Activated naive CD4-positive, alpha-beta T cell treated with anti-CD3 and anti-CD28 coated beads, Interleukin-2, amount 10 ng/mL, durations not matched to agents 7 days and 5 days (primary cell): ENCODE data around the gene PLEKHG2.
A peak's percentile ranks its signal among the peaks of the same experiment; 100 is the strongest.

Source experiments
- CTCF ChIA-PET: fragments of 350-600 bp; sonication (Branson Sonifier 250); formaldehyde crosslinking; loops from one replicate; lab custom pipeline; 2021; ENCODE audit warnings: antibody characterized with exemption; lab: Charles Lee
- DNase-seq: peaks from one replicate; pipeline ENCODE4 v3.0.0-alpha.2; 2020
- H3K27ac Mint-ChIP-seq: one replicate; pipeline ENCODE4 v1.8.0; 2021; ENCODE audit warnings: mild to moderate bottlenecking, moderate library complexity, mixed read lengths
- H3K27me3 Mint-ChIP-seq: one replicate; pipeline ENCODE4 v1.8.0; 2021; ENCODE audit warnings: mild to moderate bottlenecking, mixed read lengths
- H3K36me3 Mint-ChIP-seq: one replicate; pipeline ENCODE4 v1.8.0; 2021; ENCODE audit warnings: mixed read lengths
- H3K4me1 Mint-ChIP-seq: one replicate; pipeline ENCODE4 v1.8.0; 2021; ENCODE audit warnings: mixed read lengths
- H3K4me3 Mint-ChIP-seq: one replicate; pipeline ENCODE4 v1.8.0; 2021; ENCODE audit warnings: mild to moderate bottlenecking, moderate library complexity, mixed read lengths
- H3K9me3 Mint-ChIP-seq: one replicate; pipeline ENCODE4 v1.8.0; 2021; ENCODE audit warnings: mixed read lengths

The PLEKHG2 gene

GRCh38 chr19:39397360-39398296, 14.8 kb upstream of the PLEKHG2 start:
- Mint-ChIP-seq H3K27me3 (no peaks in the 10 kb centered on the region), H3K36me3 (peaks cover 30% of the 10 kb centered on the region), H3K4me1 (peaks cover 73% of the 10 kb centered on the region), H3K4me3 (peak overlapping the region; percentile 47), H3K9me3 (no peaks in the 10 kb centered on the region), H3K27ac (peak overlapping the region; percentile 96)
- DNase-seq: peak; percentile 96
- CTCF ChIA-PET: interaction anchor here (0.8 to 5.3 kb wide), 15 partner anchors 10 to 288 kb away, joined by 3 to 96 read pairs (median 4); partner anchors contain the start of genes EID2B, PLEKHG2, RPS16 and ZFP36

GRCh38 chr19:39398297-39398864, 14.1 kb upstream of the PLEKHG2 start:
- H3K27ac Mint-ChIP-seq: peak overlapping the region; percentile 96
- no peaks in the 10 kb centered on the region for H3K9me3 Mint-ChIP-seq
- H3K4me3 Mint-ChIP-seq: peak overlapping the region; percentile 47
- H3K27me3 Mint-ChIP-seq: no peaks in the 10 kb centered on the region
- peaks cover 28% of the 10 kb centered on the region for H3K36me3 Mint-ChIP-seq
- CTCF ChIA-PET: interaction anchor here (0.8 to 5.3 kb wide), 15 partner anchors 9 to 186 kb away, joined by 3 to 96 read pairs (median 4); partner anchors contain the start of genes EID2B, PLEKHG2, RPS16 and ZFP36
- peak; percentile 62 for DNase-seq
- H3K4me1 Mint-ChIP-seq: peaks cover 72% of the 10 kb centered on the region

DNA sequence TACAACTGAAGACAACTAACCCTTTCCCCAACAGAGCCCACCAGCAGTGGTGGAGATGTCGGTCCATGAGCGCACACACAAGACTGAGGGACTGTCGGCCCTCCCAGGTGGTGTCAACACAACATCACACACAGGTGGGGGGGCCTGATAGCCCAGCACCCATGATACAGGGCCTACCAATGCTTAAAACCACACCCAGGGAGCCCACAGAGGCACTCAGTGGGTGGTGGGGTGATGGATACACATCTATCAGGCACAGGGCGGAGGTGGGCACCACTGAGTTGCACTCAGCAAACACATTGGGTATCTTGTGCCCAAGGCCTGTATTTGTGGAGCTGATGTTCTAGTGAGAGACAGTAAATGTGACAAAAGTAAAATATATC, 12.8 kb upstream of the PLEKHG2 start:
- Mint-ChIP-seq H3K4me1 (peaks cover 77% of the 10 kb centered on the region), H3K9me3 (no peaks in the 10 kb centered on the region), H3K4me3 (no peak overlapping the region), H3K27ac (peak overlapping the region; percentile 96), H3K27me3 (no peaks in the 10 kb centered on the region), H3K36me3 (peaks cover 21% of the 10 kb centered on the region)
- DNase-seq: no peak
- CTCF ChIA-PET: interaction anchor here (3.2 to 4.3 kb wide), 2 partner anchors 8 to 12 kb away, joined by 29 to 32 read pairs; partner anchors contain the start of genes PLEKHG2 and ZFP36

DNA sequence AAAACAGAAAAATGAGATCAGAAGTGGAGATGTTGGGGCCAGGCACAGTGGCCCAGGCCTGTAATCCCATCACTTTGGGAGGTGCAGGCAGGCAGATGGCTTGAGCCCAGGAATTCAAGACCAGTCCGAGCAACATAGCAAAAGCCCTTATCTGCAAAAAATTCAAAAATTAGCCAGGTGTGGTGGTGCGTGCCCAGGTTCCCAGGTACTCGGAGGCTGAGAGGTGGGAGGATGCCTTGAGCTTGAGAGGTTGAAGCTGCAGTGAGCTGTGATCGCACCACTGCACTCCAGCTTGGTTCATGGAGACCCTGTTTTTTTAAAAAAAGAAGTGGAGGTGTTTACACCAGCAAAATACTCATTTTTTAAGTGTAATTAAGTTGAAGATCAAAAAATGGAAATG, 12.4 kb upstream of the PLEKHG2 start:
- CTCF ChIA-PET: interaction anchor here (4.3 kb wide), 1 partner anchor 12 kb away, joined by 29 read pairs; the partner anchor contains the start of gene PLEKHG2
- Mint-ChIP-seq H3K4me1 (peaks cover 80% of the 10 kb centered on the region), H3K36me3 (peaks cover 18% of the 10 kb centered on the region), H3K4me3 (no peak overlapping the region), H3K9me3 (no peaks in the 10 kb centered on the region), H3K27me3 (no peaks in the 10 kb centered on the region), H3K27ac (peak overlapping the region; percentile 44)
- DNase-seq: no peak

DNA sequence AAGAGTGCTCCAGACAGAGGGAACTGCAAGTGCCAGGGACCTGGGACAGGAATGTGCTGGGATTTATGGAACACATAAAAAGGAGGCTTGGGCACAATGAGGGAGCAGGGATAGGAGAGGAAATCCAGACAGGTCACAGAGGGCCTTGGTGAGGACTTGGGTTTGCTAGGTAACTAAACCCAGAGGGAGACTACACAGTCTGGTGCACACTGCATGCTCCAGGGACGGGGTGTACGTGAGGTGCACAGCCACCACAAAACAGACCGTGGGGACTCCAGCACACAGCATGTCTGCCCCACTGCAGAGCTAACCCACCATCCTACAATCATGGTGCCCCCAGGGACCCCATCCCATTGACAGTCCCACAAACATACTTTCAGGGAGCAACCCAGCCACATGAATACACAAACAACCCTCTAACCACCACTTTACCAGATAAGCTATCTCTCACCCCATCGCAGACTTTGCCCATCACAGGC, 11.4 kb upstream of the PLEKHG2 start:
- H3K4me3 Mint-ChIP-seq: peak overlapping the region; percentile 80
- peak overlapping the region; percentile 95 for H3K27ac Mint-ChIP-seq
- no peaks in the 10 kb centered on the region for H3K9me3 Mint-ChIP-seq
- CTCF ChIA-PET: interaction anchor here (1.4 to 4.3 kb wide), 2 partner anchors 9 to 11 kb away, joined by 3 to 29 read pairs; partner anchors contain the start of gene PLEKHG2
- DNase-seq: no peak
- peaks cover 11% of the 10 kb centered on the region for H3K36me3 Mint-ChIP-seq
- peaks cover 81% of the 10 kb centered on the region for H3K4me1 Mint-ChIP-seq
- no peaks in the 10 kb centered on the region for H3K27me3 Mint-ChIP-seq

DNA sequence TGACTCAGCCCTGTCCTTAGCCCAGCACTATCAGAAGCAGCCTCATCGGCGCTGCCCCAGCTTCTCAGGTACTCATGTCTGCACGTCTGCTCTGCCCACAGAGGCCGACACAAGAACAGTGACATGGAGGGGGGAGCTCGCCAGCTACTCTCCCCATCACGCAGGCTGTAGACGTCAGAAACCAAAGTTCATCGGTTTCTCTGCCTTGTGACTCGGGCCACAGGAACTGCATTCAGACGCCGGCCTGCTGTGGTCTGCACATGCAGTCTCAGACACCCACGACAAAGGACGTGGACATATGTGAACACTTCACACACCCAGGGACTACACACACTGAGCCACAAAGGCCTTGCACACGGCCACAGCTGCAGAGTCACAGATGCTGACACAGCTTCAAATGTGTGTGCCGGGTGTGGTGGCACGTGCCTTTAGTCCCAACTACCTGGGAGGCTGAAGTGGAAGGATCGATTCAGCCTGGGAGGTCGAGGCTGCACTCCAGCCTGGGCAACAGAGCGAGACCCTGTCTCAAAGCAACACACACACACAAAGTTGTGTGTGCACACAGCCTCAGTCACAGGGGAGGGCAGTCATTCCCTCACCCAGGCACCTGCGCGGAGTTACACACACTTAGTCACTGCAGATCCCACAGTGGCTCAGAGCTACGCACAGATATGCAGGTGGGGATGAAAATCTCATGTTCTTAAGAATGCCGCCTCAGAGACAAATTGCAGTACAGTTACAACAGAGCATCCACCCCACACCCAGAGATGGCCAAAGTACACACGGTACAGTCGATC, 10.7 kb upstream of the PLEKHG2 start:
- peak; percentile 83 for DNase-seq
- peak overlapping the region; percentile 95 for H3K27ac Mint-ChIP-seq
- H3K27me3 Mint-ChIP-seq: no peaks in the 10 kb centered on the region
- peaks cover 84% of the 10 kb centered on the region for H3K4me1 Mint-ChIP-seq
- peaks cover 11% of the 10 kb centered on the region for H3K36me3 Mint-ChIP-seq
- CTCF ChIA-PET: interaction anchor here (1.4 to 4.3 kb wide), 2 partner anchors 10 kb away, joined by 3 to 29 read pairs; partner anchors contain the start of gene PLEKHG2
- H3K9me3 Mint-ChIP-seq: no peaks in the 10 kb centered on the region
- H3K4me3 Mint-ChIP-seq: peak overlapping the region; percentile 80

GRCh38 chr19:39402346-39403300, 9.8 kb upstream of the PLEKHG2 start:
- peaks cover 6% of the 10 kb centered on the region for H3K27me3 Mint-ChIP-seq
- peak; percentile 95 for DNase-seq
- CTCF ChIA-PET: interaction anchor here (4.3 kb wide), 1 partner anchor 9 kb away, joined by 29 read pairs; the partner anchor contains the start of gene PLEKHG2
- H3K4me3 Mint-ChIP-seq: peak overlapping the region; percentile 80
- H3K36me3 Mint-ChIP-seq: peaks cover 17% of the 10 kb centered on the region
- H3K9me3 Mint-ChIP-seq: no peaks in the 10 kb centered on the region
- H3K4me1 Mint-ChIP-seq: peaks cover 75% of the 10 kb centered on the region
- peak overlapping the region; percentile 95 for H3K27ac Mint-ChIP-seq

DNA sequence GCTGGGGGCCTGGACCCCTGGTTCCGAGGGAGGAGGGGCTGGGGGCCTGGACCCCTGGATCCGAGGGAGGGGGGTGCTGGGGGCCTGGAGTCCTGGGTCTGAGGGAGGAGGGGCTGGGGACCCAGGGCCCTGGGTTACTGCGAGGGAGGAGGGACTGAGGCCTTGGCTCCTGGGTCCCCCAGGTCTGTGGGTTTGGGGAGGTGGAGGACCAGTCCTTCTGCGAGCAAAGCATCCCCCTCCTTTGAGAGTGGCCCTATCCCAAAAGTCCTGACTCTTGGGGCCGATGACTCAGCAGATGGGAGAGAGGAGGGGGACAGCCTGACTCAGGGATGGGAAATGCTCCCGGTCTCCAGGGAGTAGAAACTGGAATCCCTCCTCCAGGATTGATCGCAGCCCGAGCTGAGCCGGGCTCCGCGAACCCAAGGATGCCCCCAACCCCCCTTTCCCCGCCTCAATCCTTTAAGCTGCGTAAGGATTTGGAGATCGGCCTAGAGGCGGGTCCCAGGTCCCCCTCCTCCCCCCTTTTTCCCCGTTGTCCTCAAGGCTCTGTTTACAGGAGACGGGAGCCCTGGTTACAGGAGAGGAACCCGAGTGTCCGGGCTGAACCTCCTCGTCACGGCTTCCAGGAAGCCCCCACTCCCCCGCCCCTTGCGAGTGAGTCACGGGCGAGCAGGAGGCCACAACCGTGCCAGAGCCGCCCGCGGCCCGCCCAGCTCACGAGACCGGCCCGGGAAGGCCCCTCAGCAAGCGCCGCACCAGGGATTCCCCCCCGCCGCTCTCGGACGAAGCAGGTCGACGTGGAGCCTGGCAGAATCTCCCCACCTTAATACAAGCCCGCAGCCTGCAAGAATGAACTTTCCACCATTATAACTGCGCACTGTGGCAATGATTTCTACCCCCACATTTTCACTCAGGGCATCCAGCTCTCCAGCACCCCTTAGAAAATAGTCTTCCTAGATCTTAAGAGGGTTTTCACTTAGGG, 8.8 kb upstream of the PLEKHG2 start:
- Mint-ChIP-seq H3K36me3 (peaks cover 27% of the 10 kb centered on the region), H3K27ac (peak overlapping the region; percentile 95), H3K27me3 (peaks cover 6% of the 10 kb centered on the region), H3K9me3 (no peaks in the 10 kb centered on the region), H3K4me1 (peaks cover 65% of the 10 kb centered on the region), H3K4me3 (peak overlapping the region; percentile 80)
- peak; percentile 95 for DNase-seq
- CTCF ChIA-PET: interaction anchor here (4.3 kb wide), 1 partner anchor 8 kb away, joined by 29 read pairs; the partner anchor contains the start of gene PLEKHG2

- H3K9me3 Mint-ChIP-seq: no peaks in the 10 kb centered on the region
- peak overlapping the region; percentile 89 for H3K27ac Mint-ChIP-seq
- CTCF ChIA-PET: no interaction called here
- DNase-seq: no peak
- peaks cover 25% of the 10 kb centered on the region for H3K36me3 Mint-ChIP-seq
- H3K4me1 Mint-ChIP-seq: peaks cover 52% of the 10 kb centered on the region
- H3K27me3 Mint-ChIP-seq: peaks cover 6% of the 10 kb centered on the region
- H3K4me3 Mint-ChIP-seq: peak overlapping the region; percentile 78
Observed at GRCh38 chr19:39405261-39405957, 7.1 kb upstream of the PLEKHG2 start.

DNA sequence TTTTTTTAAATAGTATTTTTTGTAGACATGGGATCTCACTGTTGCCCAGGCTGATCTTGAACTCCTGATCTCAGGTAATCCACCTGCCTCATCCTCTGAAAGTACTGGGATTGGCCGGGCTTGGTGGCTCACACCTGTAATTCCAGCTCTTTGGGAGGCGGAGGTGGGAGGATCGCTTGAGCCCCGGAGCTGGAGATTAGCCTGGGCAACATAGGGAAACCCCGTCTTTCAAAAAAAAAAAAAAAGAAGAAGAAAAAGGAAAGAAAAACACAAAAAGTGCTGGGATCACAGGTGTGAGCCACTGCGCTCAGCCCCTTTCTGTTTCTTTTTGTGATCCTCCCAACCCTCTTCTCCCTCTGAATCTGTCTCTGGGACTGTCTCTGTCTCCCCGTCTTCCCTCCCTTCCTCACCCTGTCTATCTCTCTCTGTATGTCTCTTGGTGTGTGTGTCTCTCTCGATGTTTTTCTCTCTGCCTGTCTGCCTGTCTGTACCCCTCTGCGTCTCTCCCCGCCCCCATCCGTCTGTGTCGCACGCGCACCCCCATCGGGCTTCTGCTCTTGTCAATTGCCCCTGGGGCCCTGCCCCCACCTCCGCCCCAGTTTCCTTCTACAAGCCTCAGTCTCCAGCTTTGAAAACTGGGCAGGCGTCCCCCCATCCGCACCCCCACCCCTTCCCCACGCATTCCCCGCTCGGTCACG, 6.4 kb upstream of the PLEKHG2 start:
- CTCF ChIA-PET: interaction anchor here (3.8 kb wide), 1 partner anchor 8 kb away, joined by 32 read pairs; no protein-coding TSS in a partner anchor
- peak overlapping the region; percentile 78 for H3K4me3 Mint-ChIP-seq
- H3K9me3 Mint-ChIP-seq: no peaks in the 10 kb centered on the region
- H3K36me3 Mint-ChIP-seq: peaks cover 31% of the 10 kb centered on the region
- DNase-seq: peak; percentile 91
- H3K27me3 Mint-ChIP-seq: peaks cover 6% of the 10 kb centered on the region
- H3K4me1 Mint-ChIP-seq: peaks cover 53% of the 10 kb centered on the region
- H3K27ac Mint-ChIP-seq: peak overlapping the region; percentile 89
